ENCODE measurements around the gene LEKR1.

The LEKR1 gene

GRCh38 chr3:157059181-157059580, 233.0 kb downstream of the LEKR1 start:
- TF ChIP-seq CTCF (IDR thresholded peaks at IDR 0.05) (no peak), ZFX (IDR thresholded peaks at IDR 0.05; ENCODE audit: borderline replicate concordance) (no peak)
- no peak overlapping the region for H3K27ac ChIP-seq

- TF ChIP-seq CTCF (IDR thresholded peaks at IDR 0.05) = no peak
- TF ChIP-seq ZFX (IDR thresholded peaks at IDR 0.05; ENCODE audit: borderline replicate concordance) = no peak
- no peak overlapping the region for H3K27ac ChIP-seq
Measured at GRCh38 chr3:157059661-157060060, 233.5 kb downstream of the LEKR1 start.

- H3K27ac ChIP-seq = no peak overlapping the region
- TF ChIP-seq CTCF (IDR thresholded peaks at IDR 0.05) (no peak), ZFX (IDR thresholded peaks at IDR 0.05; ENCODE audit: borderline replicate concordance) (no peak)
Measured at GRCh38 chr3:157061265-157061664, 235.1 kb downstream of the LEKR1 start.

GRCh38 chr3:157063469-157063868, 237.3 kb downstream of the LEKR1 start:
- H3K27ac ChIP-seq = no peak overlapping the region

GRCh38 chr3:157063926-157064325, 237.8 kb downstream of the LEKR1 start:
- H3K27ac ChIP-seq = no peak overlapping the region
- TF ChIP-seq ZFX (IDR thresholded peaks at IDR 0.05; ENCODE audit: borderline replicate concordance) (no peak), CTCF (IDR thresholded peaks at IDR 0.05) (no peak)

More at GRCh38 chr3:157063469-157063868, 237.3 kb downstream of the LEKR1 start:
- TF ChIP-seq ZFX (IDR thresholded peaks at IDR 0.05; ENCODE audit: borderline replicate concordance) (no peak), CTCF (IDR thresholded peaks at IDR 0.05) (no peak)

GRCh38 chr3:157064402-157064801, 238.2 kb downstream of the LEKR1 start:
- no peak for TF ChIP-seq ZFX (IDR thresholded peaks at IDR 0.05; ENCODE audit: borderline replicate concordance)
- no peak overlapping the region for H3K27ac ChIP-seq

- TF ChIP-seq CTCF (IDR thresholded peaks at IDR 0.05) (no peak), ZFX (IDR thresholded peaks at IDR 0.05; ENCODE audit: borderline replicate concordance) (no peak)
- no peak overlapping the region for H3K27ac ChIP-seq
Measured at GRCh38 chr3:157065201-157065600, 239.0 kb downstream of the LEKR1 start.

Data from 22Rv1 (cell line).